ENCODE measurements around the gene EIF3I.

Gene EIF3I

GRCh38 chr1:32192220-32192948, 29.8 kb upstream of the EIF3I start:
- no peak for TF ChIP-seq YY1 (IDR thresholded peaks at IDR 0.05; ENCODE audit: low read depth)
- no peak for TF ChIP-seq RAD21 (IDR thresholded peaks at IDR 0.05; ENCODE audit: low read depth)
- TF ChIP-seq FOXM1 (IDR thresholded peaks at IDR 0.05; ENCODE audit: borderline replicate concordance, low read depth): no peak
- no peak for TF ChIP-seq CREB1 (IDR thresholded peaks at IDR 0.05; ENCODE audit: low read depth)
- TF ChIP-seq TAF1 (IDR thresholded peaks at IDR 0.05; ENCODE audit: low read depth): no peak
- no peak for TF ChIP-seq TEAD4 (IDR thresholded peaks at IDR 0.05)
- TF ChIP-seq, protein P1, sequence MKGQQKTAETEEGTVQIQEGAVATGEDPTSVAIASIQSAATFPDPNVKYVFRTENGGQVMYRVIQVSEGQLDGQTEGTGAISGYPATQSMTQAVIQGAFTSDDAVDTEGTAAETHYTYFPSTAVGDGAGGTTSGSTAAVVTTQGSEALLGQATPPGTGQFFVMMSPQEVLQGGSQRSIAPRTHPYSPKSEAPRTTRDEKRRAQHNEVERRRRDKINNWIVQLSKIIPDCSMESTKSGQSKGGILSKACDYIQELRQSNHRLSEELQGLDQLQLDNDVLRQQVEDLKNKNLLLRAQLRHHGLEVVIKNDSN (IDR thresholded peaks at IDR 0.05): no peak
- TF ChIP-seq EGR1 (IDR thresholded peaks at IDR 0.05): no peak
- TF ChIP-seq ZBTB7A (IDR thresholded peaks at IDR 0.05; ENCODE audit: low read depth): no peak
- TF ChIP-seq, protein P2, sequence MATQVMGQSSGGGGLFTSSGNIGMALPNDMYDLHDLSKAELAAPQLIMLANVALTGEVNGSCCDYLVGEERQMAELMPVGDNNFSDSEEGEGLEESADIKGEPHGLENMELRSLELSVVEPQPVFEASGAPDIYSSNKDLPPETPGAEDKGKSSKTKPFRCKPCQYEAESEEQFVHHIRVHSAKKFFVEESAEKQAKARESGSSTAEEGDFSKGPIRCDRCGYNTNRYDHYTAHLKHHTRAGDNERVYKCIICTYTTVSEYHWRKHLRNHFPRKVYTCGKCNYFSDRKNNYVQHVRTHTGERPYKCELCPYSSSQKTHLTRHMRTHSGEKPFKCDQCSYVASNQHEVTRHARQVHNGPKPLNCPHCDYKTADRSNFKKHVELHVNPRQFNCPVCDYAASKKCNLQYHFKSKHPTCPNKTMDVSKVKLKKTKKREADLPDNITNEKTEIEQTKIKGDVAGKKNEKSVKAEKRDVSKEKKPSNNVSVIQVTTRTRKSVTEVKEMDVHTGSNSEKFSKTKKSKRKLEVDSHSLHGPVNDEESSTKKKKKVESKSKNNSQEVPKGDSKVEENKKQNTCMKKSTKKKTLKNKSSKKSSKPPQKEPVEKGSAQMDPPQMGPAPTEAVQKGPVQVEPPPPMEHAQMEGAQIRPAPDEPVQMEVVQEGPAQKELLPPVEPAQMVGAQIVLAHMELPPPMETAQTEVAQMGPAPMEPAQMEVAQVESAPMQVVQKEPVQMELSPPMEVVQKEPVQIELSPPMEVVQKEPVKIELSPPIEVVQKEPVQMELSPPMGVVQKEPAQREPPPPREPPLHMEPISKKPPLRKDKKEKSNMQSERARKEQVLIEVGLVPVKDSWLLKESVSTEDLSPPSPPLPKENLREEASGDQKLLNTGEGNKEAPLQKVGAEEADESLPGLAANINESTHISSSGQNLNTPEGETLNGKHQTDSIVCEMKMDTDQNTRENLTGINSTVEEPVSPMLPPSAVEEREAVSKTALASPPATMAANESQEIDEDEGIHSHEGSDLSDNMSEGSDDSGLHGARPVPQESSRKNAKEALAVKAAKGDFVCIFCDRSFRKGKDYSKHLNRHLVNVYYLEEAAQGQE (IDR thresholded peaks at IDR 0.05; ENCODE audit: low read depth): no peak
- TF ChIP-seq NFIC (IDR thresholded peaks at IDR 0.05): no peak
- no peak for TF ChIP-seq MAX (IDR thresholded peaks at IDR 0.05)
- TF ChIP-seq CEBPB (IDR thresholded peaks at IDR 0.05): no peak
- TF ChIP-seq EP300 (IDR thresholded peaks at IDR 0.05; ENCODE audit: borderline replicate concordance): no peak
- no peak for TF ChIP-seq TCF12 (IDR thresholded peaks at IDR 0.05; ENCODE audit: low read depth)

DNA sequence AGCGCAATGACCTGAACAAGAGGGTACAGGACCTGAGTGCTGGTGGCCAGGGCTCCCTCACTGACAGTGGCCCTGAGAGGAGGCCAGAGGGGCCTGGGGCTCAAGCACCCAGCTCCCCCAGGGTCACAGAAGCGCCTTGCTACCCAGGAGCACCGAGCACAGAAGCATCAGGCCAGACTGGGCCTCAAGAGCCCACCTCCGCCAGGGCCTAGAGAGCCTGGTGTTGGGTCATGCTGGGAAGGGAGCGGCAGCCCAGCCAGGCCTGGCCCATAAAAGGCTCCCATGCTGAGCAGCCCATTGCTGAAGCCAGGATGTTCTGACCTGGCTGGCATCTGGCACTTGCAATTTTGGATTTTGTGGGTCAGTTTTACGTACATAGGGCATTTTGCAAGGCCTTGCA, 27.2 kb upstream of the EIF3I start:
- TF ChIP-seq CREB1 (IDR thresholded peaks at IDR 0.05; ENCODE audit: low read depth) (no peak), EP300 (IDR thresholded peaks at IDR 0.05; ENCODE audit: borderline replicate concordance) (no peak), ZBTB7A (IDR thresholded peaks at IDR 0.05; ENCODE audit: low read depth) (no peak), TAF1 (IDR thresholded peaks at IDR 0.05; ENCODE audit: low read depth) (no peak), CEBPB (IDR thresholded peaks at IDR 0.05) (no peak), YY1 (IDR thresholded peaks at IDR 0.05; ENCODE audit: low read depth) (no peak), TCF12 (IDR thresholded peaks at IDR 0.05; ENCODE audit: low read depth) (no peak), NFIC (IDR thresholded peaks at IDR 0.05) (no peak), FOXM1 (IDR thresholded peaks at IDR 0.05; ENCODE audit: borderline replicate concordance, low read depth) (no peak), RAD21 (IDR thresholded peaks at IDR 0.05; ENCODE audit: low read depth) (no peak), EGR1 (IDR thresholded peaks at IDR 0.05) (no peak), TEAD4 (IDR thresholded peaks at IDR 0.05) (no peak), MAX (IDR thresholded peaks at IDR 0.05) (no peak)
- TF ChIP-seq, protein P1 (IDR thresholded peaks at IDR 0.05): no peak
- TF ChIP-seq, protein P2 (IDR thresholded peaks at IDR 0.05; ENCODE audit: low read depth): no peak

DNA sequence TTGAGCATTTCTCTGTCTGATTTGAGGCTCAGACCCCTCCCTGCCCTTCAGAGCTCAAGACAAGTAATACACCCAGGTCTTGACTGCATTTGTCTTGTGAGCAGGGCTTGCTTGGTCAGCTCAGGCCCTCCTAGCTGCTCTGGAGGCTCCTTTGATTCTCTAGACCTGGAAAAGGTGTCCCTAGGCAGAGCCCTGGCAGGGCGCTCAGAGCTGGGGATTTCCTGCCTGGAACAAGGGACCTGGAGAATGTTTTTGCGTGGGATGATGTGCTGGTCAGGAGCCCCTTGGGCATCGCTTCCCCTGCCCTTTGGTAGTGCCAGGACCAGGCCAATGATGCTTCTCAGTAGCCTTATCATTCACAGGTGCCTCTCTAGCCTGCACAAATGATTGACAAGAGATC, 26.7 kb upstream of the EIF3I start:
- TF ChIP-seq TCF12 (IDR thresholded peaks at IDR 0.05; ENCODE audit: low read depth): no peak
- TF ChIP-seq, protein P1 (IDR thresholded peaks at IDR 0.05): no peak
- TF ChIP-seq FOXM1 (IDR thresholded peaks at IDR 0.05; ENCODE audit: borderline replicate concordance, low read depth): no peak
- TF ChIP-seq CREB1 (IDR thresholded peaks at IDR 0.05; ENCODE audit: low read depth): no peak
- no peak for TF ChIP-seq ZBTB7A (IDR thresholded peaks at IDR 0.05; ENCODE audit: low read depth)
- no peak for TF ChIP-seq CEBPB (IDR thresholded peaks at IDR 0.05)
- TF ChIP-seq EGR1 (IDR thresholded peaks at IDR 0.05): no peak
- no peak for TF ChIP-seq MAX (IDR thresholded peaks at IDR 0.05)
- TF ChIP-seq NFIC (IDR thresholded peaks at IDR 0.05): no peak
- TF ChIP-seq TEAD4 (IDR thresholded peaks at IDR 0.05): no peak
- no peak for TF ChIP-seq YY1 (IDR thresholded peaks at IDR 0.05; ENCODE audit: low read depth)
- TF ChIP-seq, protein P2 (IDR thresholded peaks at IDR 0.05; ENCODE audit: low read depth): no peak
- no peak for TF ChIP-seq EP300 (IDR thresholded peaks at IDR 0.05; ENCODE audit: borderline replicate concordance)
- no peak for TF ChIP-seq TAF1 (IDR thresholded peaks at IDR 0.05; ENCODE audit: low read depth)
